IPS-18a (cell line): ENCODE measurements around the gene LEO1.

Experiments used
- H3K27ac ChIP-seq: one replicate; pipeline ENCODE4 v1.5.1; 2013; ENCODE audit warnings: low read length
- H3K27me3 ChIP-seq: one replicate; pipeline ENCODE4 v1.6.1; 2013; ENCODE audit warnings: mild to moderate bottlenecking, low read length; ENCODE audit not compliant: control insufficient read depth, insufficient read depth
- H3K36me3 ChIP-seq: one replicate; pipeline ENCODE4 v1.6.1; 2013; ENCODE audit warnings: low read depth, low read length; ENCODE audit not compliant: control insufficient read depth
- H3K4me1 ChIP-seq: one replicate; pipeline ENCODE4 v1.6.1; 2013; ENCODE audit warnings: low read depth, low read length; ENCODE audit not compliant: control insufficient read depth
- H3K4me3 ChIP-seq: one replicate; pipeline ENCODE4 v1.5.1; 2013; ENCODE audit warnings: low read length
- H3K9ac ChIP-seq: one replicate; pipeline ENCODE4 v1.6.1; 2013; ENCODE audit warnings: mild to moderate bottlenecking, low read length, moderate library complexity
- H3K9me3 ChIP-seq: one replicate; pipeline ENCODE4 v1.6.1; 2013; ENCODE audit warnings: low read depth, low read length; ENCODE audit not compliant: control insufficient read depth

Gene LEO1

GRCh38 chr15:51912528-51912927, 59.0 kb downstream of the LEO1 start:
- no peak overlapping the region for H3K27ac ChIP-seq
- no peak overlapping the region for H3K9ac ChIP-seq
- H3K27me3 ChIP-seq = no peaks in the 10 kb centered on the region
- H3K4me3 ChIP-seq = no peak overlapping the region
- peaks cover 8% of the 10 kb centered on the region for H3K36me3 ChIP-seq
- H3K9me3 ChIP-seq = no peaks in the 10 kb centered on the region
- H3K4me1 ChIP-seq = no peaks in the 10 kb centered on the region

- Histone ChIP-seq H3K9ac (no peak overlapping the region), H3K27me3 (no peaks in the 10 kb centered on the region), H3K27ac (no peak overlapping the region), H3K36me3 (peaks cover 8% of the 10 kb centered on the region), H3K9me3 (no peaks in the 10 kb centered on the region), H3K4me1 (no peaks in the 10 kb centered on the region), H3K4me3 (no peak overlapping the region)
Observed at GRCh38 chr15:51909584-51909983, 62.0 kb downstream of the LEO1 start.

DNA sequence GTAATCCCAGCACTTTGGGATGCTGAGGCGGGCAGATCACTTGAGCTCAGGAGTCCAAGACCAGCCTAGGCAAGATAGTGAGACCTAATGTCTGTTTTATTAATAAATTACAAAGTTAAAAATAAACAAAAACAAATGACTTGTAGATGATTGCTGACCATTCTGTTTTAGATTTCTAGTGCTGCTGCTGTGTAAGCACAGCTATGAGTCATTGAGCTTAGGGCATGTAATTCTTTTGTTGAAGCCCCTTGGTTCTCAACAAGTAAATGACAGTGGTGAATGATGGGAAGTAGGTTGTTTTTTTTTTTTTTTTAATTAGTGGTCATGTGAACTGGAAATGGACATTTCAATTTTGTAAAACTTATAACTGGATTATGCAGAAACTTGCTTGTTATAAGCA, 63.3 kb downstream of the LEO1 start:
- Histone ChIP-seq H3K4me1 (no peaks in the 10 kb centered on the region), H3K27me3 (no peaks in the 10 kb centered on the region), H3K27ac (no peak overlapping the region), H3K4me3 (no peak overlapping the region), H3K36me3 (peaks cover 10% of the 10 kb centered on the region), H3K9ac (no peak overlapping the region), H3K9me3 (no peaks in the 10 kb centered on the region)

GRCh38 chr15:51907136-51907862, 64.3 kb downstream of the LEO1 start:
- H3K27ac ChIP-seq = no peak overlapping the region
- H3K9ac ChIP-seq = no peak overlapping the region
- no peaks in the 10 kb centered on the region for H3K9me3 ChIP-seq
- no peaks in the 10 kb centered on the region for H3K27me3 ChIP-seq
- H3K4me1 ChIP-seq = no peaks in the 10 kb centered on the region
- no peak overlapping the region for H3K4me3 ChIP-seq
- peaks cover 12% of the 10 kb centered on the region for H3K36me3 ChIP-seq

GRCh38 chr15:51904931-51905330, 66.6 kb downstream of the LEO1 start:
- Histone ChIP-seq H3K27ac (no peak overlapping the region), H3K4me3 (no peak overlapping the region)

GRCh38 chr15:51904421-51904820, 67.2 kb downstream of the LEO1 start:
- Histone ChIP-seq H3K9ac (no peak overlapping the region), H3K36me3 (peaks cover 24% of the 10 kb centered on the region), H3K9me3 (no peaks in the 10 kb centered on the region), H3K4me3 (no peak overlapping the region), H3K27me3 (no peaks in the 10 kb centered on the region), H3K27ac (no peak overlapping the region), H3K4me1 (no peaks in the 10 kb centered on the region)

More at GRCh38 chr15:51904931-51905330, 66.6 kb downstream of the LEO1 start:
- H3K27me3 ChIP-seq = no peaks in the 10 kb centered on the region
- no peaks in the 10 kb centered on the region for H3K4me1 ChIP-seq
- peaks cover 21% of the 10 kb centered on the region for H3K36me3 ChIP-seq
- no peak overlapping the region for H3K9ac ChIP-seq
- no peaks in the 10 kb centered on the region for H3K9me3 ChIP-seq

DNA sequence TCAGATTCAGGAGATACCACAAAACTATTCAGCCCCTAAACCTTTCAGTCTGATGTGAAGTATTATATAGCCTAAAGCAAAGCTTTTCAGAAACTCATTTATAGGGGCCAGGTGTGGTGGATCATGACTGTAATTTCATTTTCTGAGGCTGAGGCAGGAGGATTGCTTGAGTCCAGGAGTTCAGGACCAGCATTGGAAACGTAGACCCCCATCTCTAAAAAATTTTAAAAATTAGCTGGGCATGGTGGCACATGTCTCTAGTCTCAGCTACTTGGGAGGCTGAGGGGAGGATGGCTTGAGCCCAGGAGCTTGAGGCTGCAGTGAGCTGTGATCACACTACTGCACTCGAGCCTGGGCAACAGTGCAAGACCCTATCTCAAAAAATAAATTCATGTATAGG, 82.1 kb downstream of the LEO1 start:
- no peaks in the 10 kb centered on the region for H3K4me1 ChIP-seq
- H3K9ac ChIP-seq = no peak overlapping the region
- H3K27me3 ChIP-seq = no peaks in the 10 kb centered on the region
- H3K36me3 ChIP-seq = peaks cover under 1% of the 10 kb centered on the region
- H3K9me3 ChIP-seq = no peaks in the 10 kb centered on the region
- no peak overlapping the region for H3K27ac ChIP-seq
- H3K4me3 ChIP-seq = no peak overlapping the region

DNA sequence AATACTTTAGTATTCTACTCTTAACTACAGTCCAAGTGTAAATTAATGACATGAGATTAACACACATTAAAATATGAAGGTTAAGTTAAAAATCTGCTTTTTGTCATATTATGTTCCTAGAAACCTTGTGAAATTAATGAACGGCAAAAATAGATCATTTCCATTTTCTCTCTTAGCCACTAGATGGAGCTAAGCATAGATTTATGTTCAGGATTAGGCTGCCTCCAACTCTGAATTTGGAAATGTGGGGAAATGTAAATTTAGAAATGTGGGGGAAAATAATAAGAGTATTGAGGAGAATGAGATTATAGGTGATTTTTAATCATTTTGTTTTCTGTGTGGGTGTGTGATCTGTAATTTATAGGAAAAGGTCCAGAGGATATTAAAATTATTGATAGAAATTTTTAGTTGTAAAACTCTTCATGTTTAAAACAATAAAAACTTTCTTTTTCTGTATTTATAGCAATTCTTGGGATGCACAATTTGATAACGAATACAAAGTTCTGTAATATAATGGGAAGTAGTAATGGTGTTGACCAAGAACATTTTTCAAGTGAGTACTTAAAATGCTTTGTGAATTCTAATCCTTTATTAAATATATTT, 82.9 kb downstream of the LEO1 start:
- Histone ChIP-seq H3K9me3 (no peaks in the 10 kb centered on the region), H3K27ac (no peak overlapping the region)

More for the DNA sequence above, 82.9 kb downstream of the LEO1 start:
- H3K9ac ChIP-seq = no peak overlapping the region
- no peak overlapping the region for H3K4me3 ChIP-seq
- H3K27me3 ChIP-seq = no peaks in the 10 kb centered on the region
- no peaks in the 10 kb centered on the region for H3K36me3 ChIP-seq
- H3K4me1 ChIP-seq = no peaks in the 10 kb centered on the region
